Measurements from ENCODE around the gene FGF3.

- no peak for TF ChIP-seq TAF1 (IDR thresholded peaks at IDR 0.05; ENCODE audit: borderline replicate concordance, insufficient read depth, low read length)
- no peak for TF ChIP-seq POLR2AphosphoS5 (IDR thresholded peaks at IDR 0.05; ENCODE audit: low read depth, low read length)
- no peak for TF ChIP-seq SIN3A (IDR thresholded peaks at IDR 0.05; ENCODE audit: borderline replicate concordance, insufficient read depth, low read length)
These were observed 17.5 kb downstream of the FGF3 start for GRCh38 chr11:69801513-69802335.

Data from PFSK-1 (cell line).